SK-N-SH (cell line): Measurements from ENCODE around the gene BTLA.
"Not testable (repeated sequence)": the region's sequence is repeated elsewhere in the genome, so short reads cannot be mapped to it uniquely, and the experiment has no call there.

Experiments
- CHD2 ChIP-seq: fragments of 150-350 bp; IDR thresholded peaks from 2 replicates; pipeline ENCODE4 v1.6.1; 2018; ENCODE audit warnings: low read length; ENCODE audit not compliant: partially characterized antibody
- GABPA ChIP-seq: IDR thresholded peaks from 2 replicates; pipeline ENCODE4 v1.4.0; 2012; ENCODE audit warnings: low read depth, mild to moderate bottlenecking
- MXI1 ChIP-seq: IDR thresholded peaks from 2 replicates; pipeline ENCODE4 v1.6.1; 2012; ENCODE audit warnings: mild to moderate bottlenecking, low read depth, low read length, improper control_type of control experiment
- RAD21 ChIP-seq: IDR thresholded peaks from 2 replicates; pipeline ENCODE4 v1.6.1; 2012; ENCODE audit warnings: mild to moderate bottlenecking, low read length
- RFX5 ChIP-seq: IDR thresholded peaks from 2 replicates; pipeline ENCODE4 v1.6.1; 2012; ENCODE audit warnings: mild to moderate bottlenecking, improper control_type of control experiment, low read length
- TAF1 ChIP-seq: IDR thresholded peaks from 2 replicates; pipeline ENCODE4 v1.6.1; 2012; ENCODE audit warnings: low read depth, mild to moderate bottlenecking, low read length, moderate library complexity, borderline replicate concordance
- TF ChIP-seq, protein P1 (sequence below): fragments of 200-600 bp; sonication (generic); IDR thresholded peaks from 2 replicates; pipeline ENCODE4 v1.6.1; 2017; ENCODE audit warnings: antibody characterized with exemption, mild to moderate bottlenecking, moderate library complexity
- TF ChIP-seq, protein P2 (sequence below): IDR thresholded peaks from 2 replicates; pipeline ENCODE4 v1.4.0; 2012; ENCODE audit warnings: low read depth
- TF ChIP-seq, protein P3 (sequence below): IDR thresholded peaks from 2 replicates; pipeline ENCODE4 v1.4.0; 2012; ENCODE audit warnings: low read depth, borderline replicate concordance

DNA sequence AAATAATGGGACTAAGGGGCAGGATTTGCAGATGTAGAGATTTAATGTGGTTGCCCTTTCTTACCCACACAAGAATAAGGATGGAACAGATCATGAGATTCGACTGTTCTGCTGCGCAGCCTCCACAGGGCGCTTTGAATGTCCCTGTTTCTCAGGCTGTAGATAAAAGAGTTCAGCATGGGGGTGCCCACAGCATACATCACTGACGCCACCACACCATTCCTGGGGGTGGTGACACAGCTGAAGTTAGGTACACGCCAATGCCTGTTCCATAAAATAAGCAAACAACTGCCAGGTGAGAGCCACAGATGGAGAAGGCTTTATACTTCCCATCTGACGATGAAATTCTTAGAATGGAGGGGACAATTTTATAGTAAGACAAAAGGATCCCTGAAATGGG lies 24.9 kb upstream of the BTLA start:
- TF ChIP-seq RAD21, GABPA, TAF1, MXI1, RFX5, CHD2: not testable (repeated sequence)
- TF ChIP-seq, protein P1, sequence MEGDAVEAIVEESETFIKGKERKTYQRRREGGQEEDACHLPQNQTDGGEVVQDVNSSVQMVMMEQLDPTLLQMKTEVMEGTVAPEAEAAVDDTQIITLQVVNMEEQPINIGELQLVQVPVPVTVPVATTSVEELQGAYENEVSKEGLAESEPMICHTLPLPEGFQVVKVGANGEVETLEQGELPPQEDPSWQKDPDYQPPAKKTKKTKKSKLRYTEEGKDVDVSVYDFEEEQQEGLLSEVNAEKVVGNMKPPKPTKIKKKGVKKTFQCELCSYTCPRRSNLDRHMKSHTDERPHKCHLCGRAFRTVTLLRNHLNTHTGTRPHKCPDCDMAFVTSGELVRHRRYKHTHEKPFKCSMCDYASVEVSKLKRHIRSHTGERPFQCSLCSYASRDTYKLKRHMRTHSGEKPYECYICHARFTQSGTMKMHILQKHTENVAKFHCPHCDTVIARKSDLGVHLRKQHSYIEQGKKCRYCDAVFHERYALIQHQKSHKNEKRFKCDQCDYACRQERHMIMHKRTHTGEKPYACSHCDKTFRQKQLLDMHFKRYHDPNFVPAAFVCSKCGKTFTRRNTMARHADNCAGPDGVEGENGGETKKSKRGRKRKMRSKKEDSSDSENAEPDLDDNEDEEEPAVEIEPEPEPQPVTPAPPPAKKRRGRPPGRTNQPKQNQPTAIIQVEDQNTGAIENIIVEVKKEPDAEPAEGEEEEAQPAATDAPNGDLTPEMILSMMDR, result not testable (repeated sequence)
- TF ChIP-seq, protein P2, sequence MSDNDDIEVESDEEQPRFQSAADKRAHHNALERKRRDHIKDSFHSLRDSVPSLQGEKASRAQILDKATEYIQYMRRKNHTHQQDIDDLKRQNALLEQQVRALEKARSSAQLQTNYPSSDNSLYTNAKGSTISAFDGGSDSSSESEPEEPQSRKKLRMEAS, result not testable (repeated sequence)
- TF ChIP-seq, protein P3, sequence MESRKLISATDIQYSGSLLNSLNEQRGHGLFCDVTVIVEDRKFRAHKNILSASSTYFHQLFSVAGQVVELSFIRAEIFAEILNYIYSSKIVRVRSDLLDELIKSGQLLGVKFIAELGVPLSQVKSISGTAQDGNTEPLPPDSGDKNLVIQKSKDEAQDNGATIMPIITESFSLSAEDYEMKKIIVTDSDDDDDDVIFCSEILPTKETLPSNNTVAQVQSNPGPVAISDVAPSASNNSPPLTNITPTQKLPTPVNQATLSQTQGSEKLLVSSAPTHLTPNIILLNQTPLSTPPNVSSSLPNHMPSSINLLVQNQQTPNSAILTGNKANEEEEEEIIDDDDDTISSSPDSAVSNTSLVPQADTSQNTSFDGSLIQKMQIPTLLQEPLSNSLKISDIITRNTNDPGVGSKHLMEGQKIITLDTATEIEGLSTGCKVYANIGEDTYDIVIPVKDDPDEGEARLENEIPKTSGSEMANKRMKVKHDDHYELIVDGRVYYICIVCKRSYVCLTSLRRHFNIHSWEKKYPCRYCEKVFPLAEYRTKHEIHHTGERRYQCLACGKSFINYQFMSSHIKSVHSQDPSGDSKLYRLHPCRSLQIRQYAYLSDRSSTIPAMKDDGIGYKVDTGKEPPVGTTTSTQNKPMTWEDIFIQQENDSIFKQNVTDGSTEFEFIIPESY, result not testable (repeated sequence)
